Measurements from ENCODE around the gene APP.

GRCh38 chr21:26169061-26169610 is 1.4 kb downstream of the APP start:
- no peak; the same call in 1 of the 2 replicates for TF ChIP-seq CTCF (conservative IDR thresholded peaks at IDR 0.05)
- no peak for TF ChIP-seq EZH2 (IDR thresholded peaks at IDR 0.05; ENCODE audit: low read depth)

Data from PC-9 (cell line).